GM21825 (cell line): Measurements from ENCODE around the gene DNPH1.

Source experiments
- ATAC-seq: cut with Tn5 transposase; IDR thresholded peaks from one replicate; pipeline ENCODE4 v1.9.1; 2021; ENCODE audit warnings: mild to moderate bottlenecking, moderate library complexity; ENCODE audit not compliant: unreplicated experiment

The DNPH1 gene

GRCh38 chr6:43264599-43265145 is 35.4 kb upstream of the DNPH1 start:
- ATAC-seq, result no peak

- ATAC-seq, result peak; percentile 67
Measured at GRCh38 chr6:43263314-43264178, 34.3 kb upstream of the DNPH1 start.

GRCh38 chr6:43262780-43263313 is 33.6 kb upstream of the DNPH1 start:
- no peak for ATAC-seq

GRCh38 chr6:43262000-43262779 is 32.9 kb upstream of the DNPH1 start:
- no peak for ATAC-seq

- no peak for ATAC-seq
Measured at GRCh38 chr6:43261198-43261597, 31.9 kb upstream of the DNPH1 start.

- ATAC-seq, result no peak
Measured at GRCh38 chr6:43260791-43261190, 31.5 kb upstream of the DNPH1 start.

- ATAC-seq, result no peak
Measured at GRCh38 chr6:43258807-43259686, 29.8 kb upstream of the DNPH1 start.

- no peak for ATAC-seq
Measured at GRCh38 chr6:43258180-43258579, 28.9 kb upstream of the DNPH1 start.

GRCh38 chr6:43257367-43258145 is 28.3 kb upstream of the DNPH1 start:
- ATAC-seq, result no peak

GRCh38 chr6:43256670-43257366 is 27.5 kb upstream of the DNPH1 start:
- no peak for ATAC-seq

GRCh38 chr6:43255408-43256054 is 26.2 kb upstream of the DNPH1 start:
- no peak for ATAC-seq

- ATAC-seq, result no peak
Measured at GRCh38 chr6:43254846-43255245, 25.6 kb upstream of the DNPH1 start.

- no peak for ATAC-seq
Measured at GRCh38 chr6:43254138-43254817, 25.0 kb upstream of the DNPH1 start.

GRCh38 chr6:43253401-43253800 is 24.1 kb upstream of the DNPH1 start:
- ATAC-seq, result no peak

GRCh38 chr6:43250992-43251373 is 21.7 kb upstream of the DNPH1 start:
- no peak for ATAC-seq

GRCh38 chr6:43248791-43249190 is 19.5 kb upstream of the DNPH1 start:
- ATAC-seq, result no peak

- no peak for ATAC-seq
Measured at GRCh38 chr6:43248101-43248500, 18.8 kb upstream of the DNPH1 start.
